Upper lobe of left lung (tissue), 4 donors: ENCODE results near the gene ZNF84.

Experiments used
- POLR2A ChIP-seq, 4 donors: fragments of 450-650 bp; IDR thresholded peaks; one replicate each; pipeline ENCODE4 v1.5.1; 2016 to 2017; ENCODE audit warnings: antibody characterized with exemption in 4 of 4, mild to moderate bottlenecking in 2 of 4
- TF ChIP-seq, protein P1 (sequence below), 6 experiments: fragments of 450-650 bp in 4 of 6; fragments of 200-600 bp in 2 of 6; sonication (generic) in 2 of 6; IDR thresholded peaks; one replicate each; pipeline ENCODE4 v1.5.1; 2016 to 2019; ENCODE audit warnings: antibody characterized with exemption in 6 of 6

DNA sequence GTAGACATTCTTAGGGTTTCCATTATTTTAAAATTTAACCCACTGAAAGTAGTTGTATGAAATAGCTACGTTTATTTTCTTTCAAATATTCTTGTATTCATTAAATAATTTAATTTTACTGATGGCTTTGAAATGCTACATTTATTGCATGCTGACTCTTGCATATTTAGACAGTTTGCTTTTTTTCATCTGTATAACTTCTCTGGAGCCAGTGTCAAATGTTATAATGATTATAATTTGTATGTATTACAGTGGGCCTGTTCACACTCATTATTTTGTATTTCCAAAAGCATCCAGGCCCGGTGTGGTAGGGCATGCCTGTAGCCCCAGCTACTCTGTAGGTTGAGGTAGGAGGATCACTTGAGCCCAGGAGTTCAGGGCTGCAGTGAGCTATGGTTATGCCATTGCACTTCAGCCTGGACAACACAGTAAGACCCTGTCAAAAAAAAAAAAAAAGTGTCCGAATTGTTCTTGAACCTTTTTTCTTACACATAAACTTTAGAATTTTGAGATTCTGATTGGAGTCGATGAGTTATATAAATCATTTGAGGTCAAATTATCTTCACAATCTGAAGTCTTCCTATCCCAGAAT is 905 bp downstream of the ZNF84 start:
- no peak for TF ChIP-seq POLR2A (IDR thresholded peaks at IDR 0.05)
- TF ChIP-seq, protein P1, sequence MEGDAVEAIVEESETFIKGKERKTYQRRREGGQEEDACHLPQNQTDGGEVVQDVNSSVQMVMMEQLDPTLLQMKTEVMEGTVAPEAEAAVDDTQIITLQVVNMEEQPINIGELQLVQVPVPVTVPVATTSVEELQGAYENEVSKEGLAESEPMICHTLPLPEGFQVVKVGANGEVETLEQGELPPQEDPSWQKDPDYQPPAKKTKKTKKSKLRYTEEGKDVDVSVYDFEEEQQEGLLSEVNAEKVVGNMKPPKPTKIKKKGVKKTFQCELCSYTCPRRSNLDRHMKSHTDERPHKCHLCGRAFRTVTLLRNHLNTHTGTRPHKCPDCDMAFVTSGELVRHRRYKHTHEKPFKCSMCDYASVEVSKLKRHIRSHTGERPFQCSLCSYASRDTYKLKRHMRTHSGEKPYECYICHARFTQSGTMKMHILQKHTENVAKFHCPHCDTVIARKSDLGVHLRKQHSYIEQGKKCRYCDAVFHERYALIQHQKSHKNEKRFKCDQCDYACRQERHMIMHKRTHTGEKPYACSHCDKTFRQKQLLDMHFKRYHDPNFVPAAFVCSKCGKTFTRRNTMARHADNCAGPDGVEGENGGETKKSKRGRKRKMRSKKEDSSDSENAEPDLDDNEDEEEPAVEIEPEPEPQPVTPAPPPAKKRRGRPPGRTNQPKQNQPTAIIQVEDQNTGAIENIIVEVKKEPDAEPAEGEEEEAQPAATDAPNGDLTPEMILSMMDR (IDR thresholded peaks at IDR 0.05): no peak
